ENCODE data around the gene SSX5. TPM values are rescaled to one million over a fixed set of nuclear protein-coding genes. Genes with fewer than 3 reads are reported as not detected.
"Not testable (repeated sequence)": the region's sequence is repeated elsewhere in the genome, so short reads cannot be mapped to it uniquely, and the experiment has no call there.

SSX5 gene
- total RNA-seq, 1 donor from 2014 or later: not detected

DNA sequence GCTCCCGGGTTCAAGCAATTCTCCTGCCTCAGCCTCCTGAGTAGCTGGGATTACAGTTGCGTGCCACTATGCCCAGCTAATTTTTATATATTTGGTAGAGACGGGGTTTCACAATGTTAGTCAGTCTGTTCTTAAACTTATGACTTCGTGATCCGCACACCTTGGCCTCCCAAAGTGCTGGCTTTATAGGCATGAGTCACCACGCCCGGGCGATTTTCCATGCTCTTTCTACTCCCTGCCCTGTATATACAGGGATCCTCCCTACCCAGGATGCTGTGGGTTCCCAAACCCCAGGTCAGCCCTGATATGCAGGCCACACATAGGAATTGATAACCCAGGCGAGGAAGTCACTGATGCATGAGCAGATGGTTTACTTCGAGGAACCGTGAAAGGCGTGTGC is 31.4 kb downstream of the SSX5 start:
- Mint-ChIP-seq H3K9me3 (ENCODE audit: unreplicated experiment) (peaks cover 3% of the 10 kb centered on the region), H3K27ac (ENCODE audit: unreplicated experiment) (no peak overlapping the region), H3K36me3 (ENCODE audit: unreplicated experiment) (no peaks in the 10 kb centered on the region), H3K27me3 (ENCODE audit: unreplicated experiment) (no peaks in the 10 kb centered on the region), H3K4me1 (ENCODE audit: unreplicated experiment) (no peaks in the 10 kb centered on the region), H3K4me3 (ENCODE audit: unreplicated experiment) (no peak overlapping the region)
- DNase-seq (ENCODE audit: extremely low spot score, unreplicated experiment): no peak
- TF ChIP-seq, protein P1, sequence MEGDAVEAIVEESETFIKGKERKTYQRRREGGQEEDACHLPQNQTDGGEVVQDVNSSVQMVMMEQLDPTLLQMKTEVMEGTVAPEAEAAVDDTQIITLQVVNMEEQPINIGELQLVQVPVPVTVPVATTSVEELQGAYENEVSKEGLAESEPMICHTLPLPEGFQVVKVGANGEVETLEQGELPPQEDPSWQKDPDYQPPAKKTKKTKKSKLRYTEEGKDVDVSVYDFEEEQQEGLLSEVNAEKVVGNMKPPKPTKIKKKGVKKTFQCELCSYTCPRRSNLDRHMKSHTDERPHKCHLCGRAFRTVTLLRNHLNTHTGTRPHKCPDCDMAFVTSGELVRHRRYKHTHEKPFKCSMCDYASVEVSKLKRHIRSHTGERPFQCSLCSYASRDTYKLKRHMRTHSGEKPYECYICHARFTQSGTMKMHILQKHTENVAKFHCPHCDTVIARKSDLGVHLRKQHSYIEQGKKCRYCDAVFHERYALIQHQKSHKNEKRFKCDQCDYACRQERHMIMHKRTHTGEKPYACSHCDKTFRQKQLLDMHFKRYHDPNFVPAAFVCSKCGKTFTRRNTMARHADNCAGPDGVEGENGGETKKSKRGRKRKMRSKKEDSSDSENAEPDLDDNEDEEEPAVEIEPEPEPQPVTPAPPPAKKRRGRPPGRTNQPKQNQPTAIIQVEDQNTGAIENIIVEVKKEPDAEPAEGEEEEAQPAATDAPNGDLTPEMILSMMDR (IDR thresholded peaks at IDR 0.05): no peak

DNA sequence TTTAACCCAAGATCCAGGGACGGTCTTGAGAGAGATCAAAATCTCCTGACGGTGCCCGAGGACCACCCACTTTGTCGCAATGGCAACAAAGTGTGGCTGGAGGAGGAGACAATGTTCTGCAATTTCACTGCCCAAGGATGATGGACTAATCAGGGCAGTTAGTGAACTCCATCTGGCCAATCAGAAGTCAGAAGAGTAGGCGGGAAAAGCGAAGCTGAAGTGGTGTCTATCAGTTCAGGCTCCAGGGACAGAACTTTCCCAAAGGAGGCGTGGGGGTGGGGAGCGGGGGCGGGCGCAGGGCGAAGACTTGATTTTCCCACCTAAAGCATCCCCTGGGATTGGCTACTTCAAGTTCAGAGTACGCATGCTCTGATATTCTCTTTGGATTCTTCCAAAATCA is 40.6 kb downstream of the SSX5 start:
- Mint-ChIP-seq H3K9me3 (ENCODE audit: unreplicated experiment) (peaks cover 8% of the 10 kb centered on the region), H3K4me3 (ENCODE audit: unreplicated experiment) (no peak overlapping the region), H3K27ac (ENCODE audit: unreplicated experiment) (no peak overlapping the region), H3K27me3 (ENCODE audit: unreplicated experiment) (no peaks in the 10 kb centered on the region), H3K4me1 (ENCODE audit: unreplicated experiment) (no peaks in the 10 kb centered on the region), H3K36me3 (ENCODE audit: unreplicated experiment) (no peaks in the 10 kb centered on the region)
- TF ChIP-seq, protein P1 (IDR thresholded peaks at IDR 0.05): no peak
- DNase-seq (ENCODE audit: extremely low spot score, unreplicated experiment): no peak

DNA sequence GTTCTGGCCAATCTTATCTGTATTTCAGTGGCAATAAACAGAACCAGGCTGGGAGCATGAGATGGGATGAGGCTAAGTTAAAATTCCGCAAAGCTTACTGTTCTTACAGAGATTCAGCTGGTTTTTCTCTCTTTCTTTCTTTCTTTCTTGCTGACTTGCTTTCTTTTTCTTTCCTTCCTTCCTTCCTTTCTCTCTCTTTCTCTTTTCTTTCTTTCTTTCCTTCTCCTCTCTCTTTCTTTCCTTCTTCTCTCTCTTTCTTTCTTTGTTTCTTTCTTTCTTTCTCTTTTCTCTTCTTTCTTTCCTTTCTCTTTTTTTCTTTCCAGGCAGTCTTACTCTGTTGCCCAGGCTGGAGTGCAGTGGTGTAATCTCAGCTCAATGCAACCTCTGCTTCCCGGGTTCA is 41.8 kb downstream of the SSX5 start:
- Mint-ChIP-seq H3K4me3 (ENCODE audit: unreplicated experiment) (no peak overlapping the region), H3K36me3 (ENCODE audit: unreplicated experiment) (no peaks in the 10 kb centered on the region), H3K4me1 (ENCODE audit: unreplicated experiment) (no peaks in the 10 kb centered on the region), H3K9me3 (ENCODE audit: unreplicated experiment) (peaks cover 9% of the 10 kb centered on the region), H3K27me3 (ENCODE audit: unreplicated experiment) (no peaks in the 10 kb centered on the region), H3K27ac (ENCODE audit: unreplicated experiment) (no peak overlapping the region)
- TF ChIP-seq, protein P1 (IDR thresholded peaks at IDR 0.05): no peak
- DNase-seq (ENCODE audit: extremely low spot score, unreplicated experiment): no peak

DNA sequence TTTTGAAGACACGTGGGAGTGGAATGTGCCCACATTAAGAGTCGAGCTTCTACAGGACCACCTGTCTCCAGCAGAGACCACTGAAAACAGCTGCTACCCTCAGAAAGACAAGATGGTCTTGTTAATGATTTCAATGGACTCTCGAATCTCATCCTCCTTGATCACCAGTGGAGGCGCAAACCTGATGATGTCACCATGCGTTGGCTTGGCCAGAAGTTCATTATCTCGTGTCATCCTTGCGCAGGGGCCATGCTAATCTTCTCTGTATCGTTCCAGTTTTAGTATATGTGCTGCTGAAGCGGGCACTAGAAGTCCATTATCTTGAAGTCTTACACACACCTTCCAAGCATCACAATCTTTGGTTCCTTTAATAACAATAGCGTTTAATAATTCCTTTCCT is 42.8 kb downstream of the SSX5 start:
- no peaks in the 10 kb centered on the region for H3K27me3 Mint-ChIP-seq (ENCODE audit: unreplicated experiment)
- H3K27ac Mint-ChIP-seq (ENCODE audit: unreplicated experiment): no peak overlapping the region
- H3K9me3 Mint-ChIP-seq (ENCODE audit: unreplicated experiment): peaks cover 11% of the 10 kb centered on the region
- H3K4me3 Mint-ChIP-seq (ENCODE audit: unreplicated experiment): no peak overlapping the region
- H3K4me1 Mint-ChIP-seq (ENCODE audit: unreplicated experiment): no peaks in the 10 kb centered on the region
- TF ChIP-seq, protein P1 (IDR thresholded peaks at IDR 0.05): no peak
- no peak for DNase-seq (ENCODE audit: extremely low spot score, unreplicated experiment)
- no peaks in the 10 kb centered on the region for H3K36me3 Mint-ChIP-seq (ENCODE audit: unreplicated experiment)

DNA sequence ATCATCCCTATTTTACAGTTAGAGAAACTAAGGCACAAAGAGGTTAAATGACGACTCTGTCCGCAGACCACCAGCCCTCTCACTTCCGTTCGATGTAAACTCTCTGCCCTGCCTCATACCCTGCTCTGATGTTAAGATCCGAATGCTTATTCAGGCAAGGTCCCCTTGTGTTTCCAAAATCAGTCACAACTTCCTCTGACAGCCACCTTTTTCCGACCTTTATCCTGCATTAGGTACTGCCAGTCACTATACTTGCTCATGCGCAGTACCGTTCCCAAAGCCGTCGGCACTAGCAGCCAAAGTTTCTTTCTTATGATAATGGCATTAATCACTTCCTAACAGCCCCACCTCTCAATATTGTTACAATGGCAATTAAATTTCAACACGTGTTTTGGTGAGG is 53.9 kb downstream of the SSX5 start:
- H3K4me3 Mint-ChIP-seq (ENCODE audit: unreplicated experiment); H3K27ac Mint-ChIP-seq (ENCODE audit: unreplicated experiment); H3K36me3 Mint-ChIP-seq (ENCODE audit: unreplicated experiment); H3K4me1 Mint-ChIP-seq (ENCODE audit: unreplicated experiment); H3K9me3 Mint-ChIP-seq (ENCODE audit: unreplicated experiment); H3K27me3 Mint-ChIP-seq (ENCODE audit: unreplicated experiment); DNase-seq (ENCODE audit: extremely low spot score, unreplicated experiment): not testable (repeated sequence)

DNA sequence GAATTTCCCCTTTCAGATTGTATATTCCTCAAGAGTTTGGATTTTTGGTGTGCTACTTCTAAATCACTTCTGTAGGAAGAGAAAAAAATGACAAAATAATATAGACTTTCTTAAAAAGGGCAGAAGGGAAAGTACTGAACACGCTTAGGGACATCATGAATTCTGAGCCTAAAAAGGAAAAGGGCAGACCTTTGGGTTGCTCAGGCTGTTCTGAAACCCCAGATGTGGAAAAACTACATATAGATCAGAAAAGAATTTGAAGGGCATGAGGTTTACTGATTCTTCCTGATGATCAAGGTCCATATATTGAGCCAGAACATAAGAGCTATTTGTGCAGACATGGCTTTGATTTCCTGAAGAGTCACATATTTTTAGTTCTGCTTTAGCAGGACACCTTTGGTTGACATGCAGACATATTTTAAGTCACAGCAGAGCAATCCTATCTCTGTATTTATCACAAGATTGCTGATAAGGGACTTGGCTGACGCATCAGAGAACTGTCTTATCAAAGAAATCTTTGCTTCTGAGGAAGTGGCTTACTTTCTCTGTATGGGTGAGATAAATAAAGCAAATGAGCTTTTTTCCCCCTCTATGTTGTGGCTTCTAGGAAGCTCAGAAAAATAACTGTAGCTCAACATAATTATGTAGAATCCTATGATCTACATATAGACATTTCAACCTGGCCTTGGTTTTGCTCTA is 54.6 kb downstream of the SSX5 start:
- H3K9me3 Mint-ChIP-seq (ENCODE audit: unreplicated experiment); H3K4me1 Mint-ChIP-seq (ENCODE audit: unreplicated experiment); DNase-seq (ENCODE audit: extremely low spot score, unreplicated experiment); H3K36me3 Mint-ChIP-seq (ENCODE audit: unreplicated experiment); H3K27ac Mint-ChIP-seq (ENCODE audit: unreplicated experiment); H3K4me3 Mint-ChIP-seq (ENCODE audit: unreplicated experiment); H3K27me3 Mint-ChIP-seq (ENCODE audit: unreplicated experiment): not testable (repeated sequence)

DNA sequence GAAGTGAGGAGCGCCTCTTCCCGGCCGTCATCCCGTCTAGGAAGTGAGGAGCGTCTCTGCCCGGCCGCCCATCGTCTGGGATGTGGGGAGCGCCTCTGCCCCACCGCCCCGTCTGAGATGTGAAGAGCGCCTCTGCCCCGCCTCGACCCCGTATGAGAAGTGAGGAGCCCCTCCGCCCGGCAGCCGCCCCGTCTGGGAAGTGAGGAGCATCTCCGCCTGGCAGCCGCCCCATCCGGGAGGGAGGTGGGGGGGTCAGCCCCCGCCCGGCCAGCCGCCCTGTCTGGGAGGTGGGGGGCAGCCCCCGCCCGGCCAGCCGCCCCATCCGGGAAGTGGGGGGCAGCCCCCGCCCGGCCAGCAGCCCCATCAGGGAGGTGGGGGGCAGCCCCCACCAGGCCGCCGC is 57.5 kb downstream of the SSX5 start:
- H3K36me3 Mint-ChIP-seq (ENCODE audit: unreplicated experiment); H3K4me1 Mint-ChIP-seq (ENCODE audit: unreplicated experiment); H3K4me3 Mint-ChIP-seq (ENCODE audit: unreplicated experiment); H3K27ac Mint-ChIP-seq (ENCODE audit: unreplicated experiment); H3K27me3 Mint-ChIP-seq (ENCODE audit: unreplicated experiment); DNase-seq (ENCODE audit: extremely low spot score, unreplicated experiment); H3K9me3 Mint-ChIP-seq (ENCODE audit: unreplicated experiment): not testable (repeated sequence)

All from osteocyte (in vitro differentiated cells).